Choroid plexus epithelial cell (primary cell): Measurements from ENCODE around the gene NEDD8.
"Not testable (repeated sequence)": the region's sequence is repeated elsewhere in the genome, so short reads cannot be mapped to it uniquely, and the experiment has no call there.

ENCODE experiments used
- DNase-seq: peaks from one replicate; pipeline ENCODE4 v3.0.0-alpha.2; 2010; ENCODE audit warnings: low read depth
- H3K4me3 ChIP-seq: 2 replicates; pipeline ENCODE4 v1.5.1; 2011; ENCODE audit warnings: low read depth, mild to moderate bottlenecking, control low read depth, low read length, moderate library complexity
- TF ChIP-seq, protein P1 (sequence below): conservative IDR thresholded peaks from 2 replicates; pipeline ENCODE4 v1.5.1; 2011; ENCODE audit warnings: low read depth, mild to moderate bottlenecking, control low read depth, inconsistent platforms, low read length, moderate library complexity

Gene NEDD8

DNA sequence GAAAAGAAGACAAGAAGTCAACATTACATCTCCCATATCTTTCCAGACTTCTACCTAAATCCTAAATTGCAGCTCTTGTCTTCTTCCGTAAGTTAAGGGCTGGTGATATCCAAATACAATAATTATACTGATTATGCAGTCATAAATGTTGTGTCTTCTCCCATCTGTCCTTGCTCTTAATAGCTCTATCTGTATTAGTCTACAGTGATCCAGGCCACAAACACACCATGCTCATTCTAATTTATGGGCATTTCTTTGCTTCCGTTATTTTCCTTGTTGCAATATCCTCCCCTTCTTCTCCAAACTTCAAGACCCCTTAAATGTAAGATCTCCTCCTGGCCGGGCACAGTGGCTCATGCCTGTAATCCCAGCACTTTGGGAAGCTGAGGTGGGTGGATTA is 12.6 kb downstream of the NEDD8 start:
- TF ChIP-seq, protein P1, sequence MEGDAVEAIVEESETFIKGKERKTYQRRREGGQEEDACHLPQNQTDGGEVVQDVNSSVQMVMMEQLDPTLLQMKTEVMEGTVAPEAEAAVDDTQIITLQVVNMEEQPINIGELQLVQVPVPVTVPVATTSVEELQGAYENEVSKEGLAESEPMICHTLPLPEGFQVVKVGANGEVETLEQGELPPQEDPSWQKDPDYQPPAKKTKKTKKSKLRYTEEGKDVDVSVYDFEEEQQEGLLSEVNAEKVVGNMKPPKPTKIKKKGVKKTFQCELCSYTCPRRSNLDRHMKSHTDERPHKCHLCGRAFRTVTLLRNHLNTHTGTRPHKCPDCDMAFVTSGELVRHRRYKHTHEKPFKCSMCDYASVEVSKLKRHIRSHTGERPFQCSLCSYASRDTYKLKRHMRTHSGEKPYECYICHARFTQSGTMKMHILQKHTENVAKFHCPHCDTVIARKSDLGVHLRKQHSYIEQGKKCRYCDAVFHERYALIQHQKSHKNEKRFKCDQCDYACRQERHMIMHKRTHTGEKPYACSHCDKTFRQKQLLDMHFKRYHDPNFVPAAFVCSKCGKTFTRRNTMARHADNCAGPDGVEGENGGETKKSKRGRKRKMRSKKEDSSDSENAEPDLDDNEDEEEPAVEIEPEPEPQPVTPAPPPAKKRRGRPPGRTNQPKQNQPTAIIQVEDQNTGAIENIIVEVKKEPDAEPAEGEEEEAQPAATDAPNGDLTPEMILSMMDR, result no peak
- H3K4me3 ChIP-seq, result no peak overlapping the region
- DNase-seq, result no peak

DNA sequence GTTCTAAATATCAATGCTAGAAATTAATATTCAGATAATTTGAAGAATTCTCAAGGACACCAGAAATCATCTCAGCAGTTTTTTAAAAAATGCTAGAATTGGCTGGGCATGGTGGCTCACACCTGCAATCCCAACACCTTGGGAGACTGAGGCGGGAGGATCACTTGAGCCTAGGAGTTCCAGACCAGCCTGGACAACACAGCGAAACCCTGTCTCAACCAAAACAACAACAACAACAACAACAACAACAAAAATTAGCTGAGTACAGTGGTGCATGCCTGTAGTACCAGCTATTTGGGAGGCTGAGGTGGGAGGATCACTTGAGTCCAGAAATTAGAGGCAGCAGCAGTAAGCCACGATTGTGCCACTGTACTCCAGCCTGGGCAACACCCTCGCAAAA is 13.1 kb downstream of the NEDD8 start:
- TF ChIP-seq, protein P1, result no peak
- no peak overlapping the region for H3K4me3 ChIP-seq
- no peak for DNase-seq

DNA sequence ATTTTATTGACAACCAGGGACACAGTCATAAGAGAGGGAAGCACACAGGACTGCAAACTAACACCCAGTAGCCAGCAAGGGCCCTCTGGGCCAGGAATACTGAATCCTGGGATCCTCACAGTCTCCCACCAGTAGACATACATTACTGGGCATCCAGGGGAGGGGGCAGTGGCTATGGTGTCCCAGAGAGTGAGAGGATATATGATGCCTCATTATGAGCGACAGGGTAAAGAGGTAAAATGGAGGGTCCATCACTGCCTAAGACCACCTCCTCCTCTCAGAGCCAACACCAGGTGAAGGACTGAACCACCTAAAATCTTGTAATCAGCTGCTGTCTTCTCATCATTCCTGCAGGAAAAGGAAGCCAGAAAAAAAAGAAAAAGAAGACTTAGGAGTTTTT is 15.3 kb downstream of the NEDD8 start:
- H3K4me3 ChIP-seq, DNase-seq: not testable (repeated sequence)

DNA sequence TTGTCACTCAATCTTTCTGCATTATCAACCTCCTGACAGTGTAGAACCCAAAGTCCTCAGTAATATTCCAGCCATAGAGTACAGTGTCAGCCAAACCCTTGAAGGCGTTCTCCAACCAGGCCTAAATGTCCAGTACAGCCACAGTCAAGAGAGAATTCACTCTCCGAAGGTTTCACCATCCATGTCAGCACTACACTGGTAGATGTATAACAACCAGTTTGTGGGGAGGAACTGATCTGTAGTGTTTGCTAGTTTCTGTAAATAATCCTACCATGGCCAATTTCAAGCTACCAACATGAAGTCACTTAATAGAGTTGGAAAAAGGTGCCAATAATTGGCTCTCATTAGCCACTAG is 15.8 kb downstream of the NEDD8 start:
- no peak for DNase-seq
- peak overlapping the region; percentile 84 for H3K4me3 ChIP-seq
- TF ChIP-seq, protein P1, result no peak

DNA sequence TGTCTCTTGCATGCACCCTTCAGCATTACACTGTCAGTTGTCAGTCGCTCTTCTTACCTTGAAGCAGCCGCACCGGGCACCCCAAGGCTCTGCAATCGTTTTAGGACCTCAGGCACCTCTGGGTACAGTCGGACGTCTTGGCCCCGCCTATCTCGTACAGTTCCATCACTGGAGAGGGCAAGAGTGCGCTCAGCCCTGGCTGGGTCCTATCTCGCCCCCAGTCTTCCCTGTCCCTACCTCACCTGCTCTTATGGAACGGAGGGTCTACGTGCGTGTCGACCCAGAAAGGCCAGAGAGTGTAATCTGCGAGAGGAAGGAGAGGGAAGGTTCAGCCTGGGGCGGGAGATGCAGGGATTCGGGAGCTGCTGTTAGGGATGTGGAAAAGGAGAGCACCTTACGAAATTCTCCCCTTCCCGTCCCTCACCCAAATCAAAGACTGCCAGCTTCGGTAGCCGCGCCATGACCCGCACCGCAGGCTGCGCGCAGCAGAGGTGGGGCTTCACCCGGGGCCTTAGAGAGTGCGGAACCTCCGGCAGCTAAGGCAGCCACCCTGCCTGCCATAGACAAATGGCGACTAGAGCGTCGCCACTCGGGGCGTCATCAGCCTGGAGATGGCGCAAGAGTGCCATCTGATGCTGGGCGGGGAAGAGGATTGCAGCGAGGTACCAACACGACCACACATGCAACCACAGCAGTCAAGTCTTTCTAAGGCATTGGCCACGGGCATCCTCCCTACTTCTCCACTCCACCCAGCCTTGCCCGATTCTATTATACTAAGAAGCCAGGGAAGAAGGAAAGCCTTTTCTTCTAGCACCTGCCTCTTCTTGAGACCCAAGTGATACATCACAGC is 16.4 kb downstream of the NEDD8 start, which contains the start of gene MDP1:
MDP1 (minus strand) TSS at position 572 of the 850 bp plus-strand sequence; CDS start at position 461, 111 bp downstream.
- TF ChIP-seq, protein P1, result peak; percentile 46
- H3K4me3 ChIP-seq, result peak within 1 kb of the TSS; percentile 84
- peak; percentile 85 for DNase-seq

DNA sequence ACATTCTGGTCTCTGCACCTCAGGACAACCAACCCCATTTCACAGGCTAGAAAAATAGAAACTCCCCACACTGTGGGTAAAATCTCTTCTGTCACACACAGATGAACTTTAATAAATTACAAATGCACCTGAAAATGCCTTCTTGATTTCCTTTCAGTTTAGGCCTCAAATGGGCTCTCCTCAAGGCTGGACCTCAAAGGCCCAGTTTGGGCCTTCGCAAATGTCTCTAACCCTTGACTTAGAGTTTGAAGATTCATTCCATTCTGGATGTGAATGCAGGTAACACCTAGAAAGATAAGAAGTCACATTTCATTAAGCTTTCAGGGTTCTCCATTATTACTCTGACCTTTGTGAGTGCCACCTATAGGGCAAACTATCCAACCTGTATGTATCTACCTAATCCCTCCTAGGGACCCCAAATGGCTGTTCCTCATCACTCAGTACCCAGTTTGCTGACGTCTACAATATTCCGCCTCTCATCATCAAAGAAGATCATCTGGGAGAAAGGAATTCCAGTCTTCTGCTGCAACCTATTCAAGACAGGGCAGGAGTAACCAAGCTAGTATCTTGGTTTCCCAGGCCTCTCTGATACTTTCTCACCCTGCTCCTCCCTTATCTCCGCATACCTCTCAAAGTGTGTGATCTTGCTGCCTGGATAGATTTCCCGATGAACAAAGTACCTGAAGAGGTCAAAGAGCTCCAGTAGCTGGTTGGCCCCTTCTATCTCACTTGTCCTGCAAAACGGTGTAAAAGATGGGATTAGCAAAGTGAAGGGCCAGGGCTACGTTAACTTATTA is 18.1 kb downstream of the NEDD8 start:
- no peak for DNase-seq
- peak overlapping the region; percentile 94 for H3K4me3 ChIP-seq
- TF ChIP-seq, protein P1, result no peak
